ENCODE measurements around the gene CAMK2B. TPM values are rescaled to one million over a fixed set of nuclear protein-coding genes. Genes with fewer than 3 reads are reported as not detected.

CAMK2B gene
- total RNA-seq, 4 donors from 2014 or later: 0.50 to 2.0 (median 1.2) TPM

DNA sequence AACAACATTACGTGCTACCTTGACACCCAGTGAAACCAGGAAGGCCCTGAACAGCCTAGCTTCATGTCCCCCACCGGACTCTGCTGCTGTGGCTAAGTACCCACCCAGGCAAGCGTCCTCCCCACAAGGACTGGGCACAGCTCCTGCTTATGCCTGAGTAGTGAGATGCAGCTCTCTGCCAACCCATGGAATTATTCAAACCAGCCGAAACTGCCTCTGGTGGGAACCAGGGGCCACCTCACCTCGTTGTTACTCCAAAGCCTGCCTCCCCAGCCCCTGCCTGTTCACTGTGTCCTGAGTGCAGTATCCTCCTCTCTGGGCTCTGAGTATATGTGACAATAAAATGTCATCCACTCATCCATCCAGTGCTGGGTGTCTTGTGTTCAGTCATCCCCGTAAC lies 52.4 kb downstream of the CAMK2B start:
- WGBS: 94% methylated on average over 5 of the region's 6 CpGs
- H3K27me3 ChIP-seq: peaks cover 0 to 27% (median 0%) of the 10 kb centered on the region in 4 donors

DNA sequence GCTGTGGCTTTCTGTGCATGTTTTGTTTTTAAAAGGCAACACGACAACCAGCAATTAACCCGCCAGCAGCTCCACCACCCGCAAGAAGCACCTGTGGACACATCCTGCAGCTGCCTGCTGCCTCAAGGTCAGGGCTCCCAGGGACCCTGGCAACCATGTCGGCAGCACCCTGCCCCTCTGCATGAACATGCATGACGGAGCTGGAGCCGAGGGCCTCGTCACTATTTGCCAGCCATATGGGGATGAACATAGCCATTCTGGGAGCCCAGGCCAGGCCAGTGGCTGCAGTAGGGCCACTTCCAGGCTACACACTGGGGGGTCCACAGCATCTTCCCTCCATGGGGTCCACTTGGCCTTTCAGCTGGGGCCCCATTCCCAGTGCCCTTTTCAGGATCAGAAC lies 52.9 kb downstream of the CAMK2B start:
- peaks cover 0 to 25% (median 2%) of the 10 kb centered on the region in 4 donors for H3K4me1 ChIP-seq
- no peaks in the 10 kb centered on the region for H3K9me3 ChIP-seq
- peaks cover 0 to 27% (median 0%) of the 10 kb centered on the region in 4 donors for H3K27me3 ChIP-seq
- DNase-seq (ENCODE audit: extremely low spot score): no peak
- TF ChIP-seq EP300 (IDR thresholded peaks at IDR 0.05) (no peak), POLR2AphosphoS5 (IDR thresholded peaks at IDR 0.05) (no peak)
- H3K4me3 ChIP-seq: no peak overlapping the region
- H3K36me3 ChIP-seq: no peaks in the 10 kb centered on the region
- intact Hi-C loops (cut with DNase I): no loop called here
- 87% methylated on average over 5 of the region's 7 CpGs for WGBS
- H3K27ac ChIP-seq (replicated peaks in 1 of 4): no peak overlapping the region

More for the DNA sequence above, 52.4 kb downstream of the CAMK2B start:
- intact Hi-C loops (cut with DNase I): no loop called here
- Histone ChIP-seq H3K36me3 (no peaks in the 10 kb centered on the region), H3K27ac (replicated peaks in 1 of 4) (no peak overlapping the region), H3K4me1 (peaks cover 0 to 29% (median 2%) of the 10 kb centered on the region in 4 donors), H3K9me3 (no peaks in the 10 kb centered on the region), H3K4me3 (no peak overlapping the region)
- DNase-seq (ENCODE audit: extremely low spot score): no peak
- no peak for TF ChIP-seq EP300 (IDR thresholded peaks at IDR 0.05)
- TF ChIP-seq POLR2AphosphoS5 (IDR thresholded peaks at IDR 0.05): no peak

DNA sequence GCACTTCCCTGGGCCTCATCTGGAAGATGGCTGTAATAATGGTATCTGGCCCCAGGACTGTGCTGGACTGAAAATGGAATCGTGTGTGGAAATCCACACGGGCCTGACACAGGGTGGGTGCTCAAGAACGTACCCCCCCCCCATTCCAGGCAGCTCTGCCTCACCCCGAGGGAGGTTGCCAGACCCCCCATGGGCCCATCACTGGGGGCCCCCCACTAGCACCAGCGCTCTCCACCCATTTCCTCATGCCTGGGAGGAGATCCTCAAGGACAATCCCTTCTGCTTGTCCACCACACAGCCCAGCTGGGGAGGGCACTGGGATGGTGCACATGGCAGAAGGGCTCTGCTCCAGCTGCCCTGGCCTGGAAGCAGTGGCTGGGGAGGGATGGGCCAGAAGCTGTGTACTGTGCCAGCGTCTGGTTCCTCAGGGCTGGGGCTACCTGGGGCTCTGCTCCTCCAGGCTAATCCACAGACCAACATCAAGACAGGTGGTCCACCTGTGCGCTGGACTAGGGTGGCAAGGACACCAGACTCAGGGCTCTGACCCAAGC lies 55.4 kb downstream of the CAMK2B start:
- intact Hi-C loops (cut with DNase I): no loop called here
- WGBS: 78% methylated on average over 5 of the region's 7 CpGs

DNA sequence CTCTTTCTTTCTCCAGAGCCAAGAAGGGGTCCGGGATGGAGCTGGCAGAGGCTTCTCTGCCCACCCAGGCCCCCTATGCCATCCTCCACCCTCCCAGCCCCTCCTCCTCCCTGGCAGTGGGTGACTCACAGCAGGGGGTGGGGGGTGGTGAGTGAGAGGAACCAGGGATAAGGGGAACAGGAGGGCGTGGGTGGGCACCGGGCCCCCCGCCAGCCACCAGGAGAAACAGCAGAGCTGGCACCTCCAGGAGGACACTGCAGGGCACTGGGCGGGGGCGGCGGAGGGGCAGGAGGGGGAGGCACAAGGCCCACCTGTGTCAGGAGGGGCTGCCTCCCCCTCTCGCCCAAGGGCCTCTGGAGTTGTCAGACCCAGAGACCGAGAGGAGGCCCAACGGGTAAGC lies 56.0 kb downstream of the CAMK2B start:
- no peaks in the 10 kb centered on the region for H3K36me3 ChIP-seq
- DNase-seq (ENCODE audit: extremely low spot score): no peak
- intact Hi-C loops (cut with DNase I): no loop called here
- peaks cover 0 to 20% (median 0%) of the 10 kb centered on the region in 4 donors for H3K27me3 ChIP-seq
- no peaks in the 10 kb centered on the region for H3K9me3 ChIP-seq
- WGBS: 76% methylated on average over 5 of the region's 10 CpGs
- peaks cover 0 to 22% (median 0%) of the 10 kb centered on the region in 4 donors for H3K4me1 ChIP-seq
- no peak overlapping the region for H3K4me3 ChIP-seq
- no peak overlapping the region for H3K27ac ChIP-seq (replicated peaks in 1 of 4)
- TF ChIP-seq POLR2A (IDR thresholded peaks at IDR 0.05; ENCODE audit: low read depth) (no peak), POLR2AphosphoS5 (IDR thresholded peaks at IDR 0.05) (no peak), EP300 (IDR thresholded peaks at IDR 0.05) (no peak)
- TF ChIP-seq, protein P1, sequence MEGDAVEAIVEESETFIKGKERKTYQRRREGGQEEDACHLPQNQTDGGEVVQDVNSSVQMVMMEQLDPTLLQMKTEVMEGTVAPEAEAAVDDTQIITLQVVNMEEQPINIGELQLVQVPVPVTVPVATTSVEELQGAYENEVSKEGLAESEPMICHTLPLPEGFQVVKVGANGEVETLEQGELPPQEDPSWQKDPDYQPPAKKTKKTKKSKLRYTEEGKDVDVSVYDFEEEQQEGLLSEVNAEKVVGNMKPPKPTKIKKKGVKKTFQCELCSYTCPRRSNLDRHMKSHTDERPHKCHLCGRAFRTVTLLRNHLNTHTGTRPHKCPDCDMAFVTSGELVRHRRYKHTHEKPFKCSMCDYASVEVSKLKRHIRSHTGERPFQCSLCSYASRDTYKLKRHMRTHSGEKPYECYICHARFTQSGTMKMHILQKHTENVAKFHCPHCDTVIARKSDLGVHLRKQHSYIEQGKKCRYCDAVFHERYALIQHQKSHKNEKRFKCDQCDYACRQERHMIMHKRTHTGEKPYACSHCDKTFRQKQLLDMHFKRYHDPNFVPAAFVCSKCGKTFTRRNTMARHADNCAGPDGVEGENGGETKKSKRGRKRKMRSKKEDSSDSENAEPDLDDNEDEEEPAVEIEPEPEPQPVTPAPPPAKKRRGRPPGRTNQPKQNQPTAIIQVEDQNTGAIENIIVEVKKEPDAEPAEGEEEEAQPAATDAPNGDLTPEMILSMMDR (IDR thresholded peaks at IDR 0.05): no peak

More for the DNA sequence above, 55.4 kb downstream of the CAMK2B start:
- Histone ChIP-seq H3K4me1 (peaks cover 0 to 16% (median 0%) of the 10 kb centered on the region in 4 donors), H3K4me3 (no peak overlapping the region), H3K9me3 (no peaks in the 10 kb centered on the region), H3K27me3 (peaks cover 0 to 20% (median 0%) of the 10 kb centered on the region in 4 donors), H3K27ac (replicated peaks in 1 of 4) (no peak overlapping the region), H3K36me3 (no peaks in the 10 kb centered on the region)
- no peak for DNase-seq (ENCODE audit: extremely low spot score)
- TF ChIP-seq EP300 (IDR thresholded peaks at IDR 0.05) (no peak), POLR2A (IDR thresholded peaks at IDR 0.05; ENCODE audit: low read depth) (no peak), POLR2AphosphoS5 (IDR thresholded peaks at IDR 0.05) (no peak)
- TF ChIP-seq, protein P1 (IDR thresholded peaks at IDR 0.05): no peak

DNA sequence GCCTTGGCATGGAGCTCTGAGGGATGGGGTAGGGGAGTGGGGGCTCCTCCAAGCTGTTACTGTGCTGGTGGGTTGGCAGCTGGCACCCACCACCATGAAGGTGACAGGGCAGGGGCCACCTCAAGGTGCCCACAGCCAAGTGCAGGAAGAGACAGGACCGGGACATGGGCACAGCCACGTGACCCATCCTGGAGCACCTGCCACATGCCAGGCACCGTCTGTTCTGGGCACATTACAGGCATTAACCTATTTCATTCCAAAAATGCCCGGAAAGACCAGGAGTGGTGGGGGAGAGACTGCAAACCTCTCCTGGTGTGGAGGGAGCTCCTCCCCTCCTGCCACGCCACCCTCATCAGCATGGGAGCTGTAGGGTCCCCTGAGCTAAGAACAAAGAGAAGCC lies 56.7 kb downstream of the CAMK2B start:
- Histone ChIP-seq H3K27ac (replicated peaks in 1 of 4) (no peak overlapping the region), H3K9me3 (no peaks in the 10 kb centered on the region), H3K4me1 (peaks cover 0 to 29% (median 0%) of the 10 kb centered on the region in 4 donors), H3K36me3 (no peaks in the 10 kb centered on the region), H3K27me3 (peaks cover 0 to 23% (median 0%) of the 10 kb centered on the region in 4 donors), H3K4me3 (no peak overlapping the region)
- WGBS: 87% methylated on average over 5 of the region's 5 CpGs
- intact Hi-C loops (cut with DNase I): no loop called here
- DNase-seq (ENCODE audit: extremely low spot score): no peak
- TF ChIP-seq POLR2A (IDR thresholded peaks at IDR 0.05; ENCODE audit: low read depth) (no peak), EP300 (IDR thresholded peaks at IDR 0.05) (no peak), POLR2AphosphoS5 (IDR thresholded peaks at IDR 0.05) (no peak)
- TF ChIP-seq, protein P1 (IDR thresholded peaks at IDR 0.05): no peak
